ENCODE results near the gene ORAI2. TPM values are rescaled to one million over a fixed set of nuclear protein-coding genes. Genes with fewer than 3 reads are reported as not detected.
"Not testable (repeated sequence)": the region's sequence is repeated elsewhere in the genome, so short reads cannot be mapped to it uniquely, and the experiment has no call there.

The ORAI2 gene
- polyA plus RNA-seq, 1 experiment: 41.6 TPM

DNA sequence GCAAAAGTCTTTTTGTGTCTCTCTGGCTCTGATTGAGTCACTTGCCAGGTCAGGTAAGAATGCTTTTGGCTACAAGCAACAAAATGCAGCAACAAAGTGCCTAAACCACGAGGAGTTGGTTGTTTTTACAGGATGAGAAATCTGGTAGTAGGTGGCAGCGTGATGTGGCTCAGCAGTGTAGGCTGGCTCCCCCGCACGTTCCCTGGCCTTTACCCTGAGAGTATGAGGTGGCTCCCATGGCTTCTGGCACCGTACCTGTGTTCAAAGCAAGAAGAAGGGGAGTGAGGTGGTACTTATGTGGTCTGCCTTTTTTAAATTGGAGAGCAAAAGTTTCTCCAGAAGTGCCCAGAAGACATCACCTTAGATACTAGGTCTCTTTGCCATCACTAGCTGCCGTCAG is 25.5 kb upstream of the ORAI2 start:
- CTCF ChIA-PET: no interaction called here

DNA sequence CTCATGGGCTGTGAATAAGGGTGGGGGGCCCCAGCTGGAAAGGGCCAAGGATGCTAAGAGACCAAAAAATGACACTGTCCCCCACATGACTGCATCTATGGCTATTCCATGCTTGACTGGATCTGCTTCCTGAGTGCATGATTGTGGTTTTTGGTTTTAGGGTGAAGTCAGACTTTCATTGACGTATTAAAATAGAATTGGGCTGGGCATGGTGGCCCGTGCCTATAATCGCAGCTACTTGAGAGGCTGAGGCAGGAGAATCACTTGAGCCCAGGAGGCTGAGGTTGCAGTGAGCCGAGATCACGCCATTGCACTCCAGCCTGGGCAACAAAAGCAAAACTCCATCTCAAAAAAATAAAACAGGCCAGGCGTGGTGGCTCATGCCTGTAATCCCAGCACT is 24.8 kb upstream of the ORAI2 start:
- H3K36me3 ChIP-seq (ENCODE audit: control insufficient read depth, insufficient read depth, low read length): peaks cover 34% of the 10 kb centered on the region
- H3K4me3 ChIP-seq (ENCODE audit: low read depth, low read length); POLR2A ChIA-PET; DNase-seq (ENCODE audit: low read depth); H3K27me3 ChIP-seq (ENCODE audit: control insufficient read depth, insufficient read depth, low read length); CTCF ChIA-PET: not testable (repeated sequence)

More for the DNA sequence above, 25.5 kb upstream of the ORAI2 start:
- POLR2A ChIA-PET: no interaction called here
- DNase-seq (ENCODE audit: low read depth): no peak
- Histone ChIP-seq H3K36me3 (ENCODE audit: control insufficient read depth, insufficient read depth, low read length) (peaks cover 34% of the 10 kb centered on the region), H3K27me3 (ENCODE audit: control insufficient read depth, insufficient read depth, low read length) (no peaks in the 10 kb centered on the region), H3K4me3 (ENCODE audit: low read depth, low read length) (no peak overlapping the region)
- TF ChIP-seq, protein P1, sequence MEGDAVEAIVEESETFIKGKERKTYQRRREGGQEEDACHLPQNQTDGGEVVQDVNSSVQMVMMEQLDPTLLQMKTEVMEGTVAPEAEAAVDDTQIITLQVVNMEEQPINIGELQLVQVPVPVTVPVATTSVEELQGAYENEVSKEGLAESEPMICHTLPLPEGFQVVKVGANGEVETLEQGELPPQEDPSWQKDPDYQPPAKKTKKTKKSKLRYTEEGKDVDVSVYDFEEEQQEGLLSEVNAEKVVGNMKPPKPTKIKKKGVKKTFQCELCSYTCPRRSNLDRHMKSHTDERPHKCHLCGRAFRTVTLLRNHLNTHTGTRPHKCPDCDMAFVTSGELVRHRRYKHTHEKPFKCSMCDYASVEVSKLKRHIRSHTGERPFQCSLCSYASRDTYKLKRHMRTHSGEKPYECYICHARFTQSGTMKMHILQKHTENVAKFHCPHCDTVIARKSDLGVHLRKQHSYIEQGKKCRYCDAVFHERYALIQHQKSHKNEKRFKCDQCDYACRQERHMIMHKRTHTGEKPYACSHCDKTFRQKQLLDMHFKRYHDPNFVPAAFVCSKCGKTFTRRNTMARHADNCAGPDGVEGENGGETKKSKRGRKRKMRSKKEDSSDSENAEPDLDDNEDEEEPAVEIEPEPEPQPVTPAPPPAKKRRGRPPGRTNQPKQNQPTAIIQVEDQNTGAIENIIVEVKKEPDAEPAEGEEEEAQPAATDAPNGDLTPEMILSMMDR (IDR thresholded peaks at IDR 0.05; ENCODE audit: insufficient read depth, low read depth, low read length): no peak

DNA sequence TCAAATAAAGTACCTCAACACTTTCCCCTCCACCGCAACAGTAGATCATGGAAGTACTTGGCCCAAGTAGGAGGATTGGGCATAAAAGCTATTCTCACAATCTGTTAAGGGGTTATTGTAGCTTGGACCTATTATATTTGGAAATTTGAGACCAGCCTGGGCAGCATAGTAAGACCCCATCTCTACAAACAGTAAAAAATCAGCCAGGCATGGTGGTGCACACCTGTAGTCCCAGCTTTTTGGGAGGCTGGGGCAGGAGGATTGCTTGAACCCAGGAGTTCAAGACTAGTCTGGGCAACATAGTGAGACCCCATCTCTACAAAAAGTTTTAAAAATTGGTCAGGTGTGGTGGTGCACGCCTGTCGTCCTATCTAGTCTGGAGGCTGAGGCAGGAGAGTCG is 24.0 kb upstream of the ORAI2 start:
- TF ChIP-seq, protein P1 (IDR thresholded peaks at IDR 0.05; ENCODE audit: insufficient read depth, low read depth, low read length): no peak
- peaks cover 30% of the 10 kb centered on the region for H3K36me3 ChIP-seq (ENCODE audit: control insufficient read depth, insufficient read depth, low read length)
- ChIA-PET CTCF (interaction anchor here (0.6 kb wide), 1 partner anchor 128 kb away, joined by 3 read pairs; no protein-coding TSS in a partner anchor), POLR2A (no interaction called here)
- H3K4me3 ChIP-seq (ENCODE audit: low read depth, low read length): no peak overlapping the region
- no peaks in the 10 kb centered on the region for H3K27me3 ChIP-seq (ENCODE audit: control insufficient read depth, insufficient read depth, low read length)
- DNase-seq (ENCODE audit: low read depth): no peak

DNA sequence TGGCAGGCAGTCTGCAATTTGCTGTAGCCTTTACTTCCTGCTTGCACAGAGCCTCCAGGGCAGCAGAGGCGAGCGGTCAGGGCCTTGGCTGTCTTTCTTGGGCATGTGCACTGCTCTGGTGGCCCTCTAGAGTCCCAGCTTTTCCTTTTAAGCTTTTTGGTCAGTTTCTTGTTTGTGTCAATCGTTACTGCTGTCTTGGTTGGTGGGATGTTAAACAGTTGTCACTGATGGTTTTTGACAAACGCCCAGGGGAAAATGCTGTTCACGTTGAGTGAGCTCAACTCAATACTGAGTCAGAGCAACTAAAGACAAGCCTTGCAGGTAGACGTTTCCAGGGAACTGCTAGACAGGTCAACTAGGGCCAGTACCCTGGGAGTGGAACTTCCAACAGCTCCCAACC is 23.3 kb upstream of the ORAI2 start:
- no peak for DNase-seq (ENCODE audit: low read depth)
- H3K27me3 ChIP-seq (ENCODE audit: control insufficient read depth, insufficient read depth, low read length): no peaks in the 10 kb centered on the region
- CTCF ChIA-PET: no interaction called here
- H3K4me3 ChIP-seq (ENCODE audit: low read depth, low read length): no peak overlapping the region
- TF ChIP-seq, protein P1 (IDR thresholded peaks at IDR 0.05; ENCODE audit: insufficient read depth, low read depth, low read length): no peak
- POLR2A ChIA-PET: no interaction called here
- H3K36me3 ChIP-seq (ENCODE audit: control insufficient read depth, insufficient read depth, low read length): peaks cover 27% of the 10 kb centered on the region

DNA sequence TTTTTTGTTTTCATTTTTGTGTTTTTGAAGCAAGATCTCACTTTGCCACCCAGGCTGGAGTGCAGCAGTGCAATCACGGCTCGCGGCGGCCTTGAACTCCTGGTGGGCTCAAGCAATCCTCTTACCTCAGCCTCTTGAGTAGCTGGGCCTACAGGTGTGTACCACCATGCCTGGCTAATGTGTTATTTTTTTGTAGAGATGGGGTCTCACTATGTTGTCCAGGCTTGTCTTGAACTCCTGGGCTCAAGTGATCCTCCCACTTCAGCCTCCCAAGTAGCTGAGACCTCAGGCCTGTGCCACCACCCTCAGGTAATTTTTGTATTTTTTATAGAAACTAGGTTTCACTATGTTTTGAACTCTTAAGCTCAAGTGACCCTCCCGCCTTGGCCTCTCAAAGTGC is 22.5 kb upstream of the ORAI2 start:
- H3K4me3 ChIP-seq (ENCODE audit: low read depth, low read length): no peak overlapping the region
- POLR2A ChIA-PET: no interaction called here
- H3K36me3 ChIP-seq (ENCODE audit: control insufficient read depth, insufficient read depth, low read length): peaks cover 26% of the 10 kb centered on the region
- no peaks in the 10 kb centered on the region for H3K27me3 ChIP-seq (ENCODE audit: control insufficient read depth, insufficient read depth, low read length)
- CTCF ChIA-PET: no interaction called here
- TF ChIP-seq, protein P1 (IDR thresholded peaks at IDR 0.05; ENCODE audit: insufficient read depth, low read depth, low read length): no peak
- DNase-seq (ENCODE audit: low read depth): no peak

DNA sequence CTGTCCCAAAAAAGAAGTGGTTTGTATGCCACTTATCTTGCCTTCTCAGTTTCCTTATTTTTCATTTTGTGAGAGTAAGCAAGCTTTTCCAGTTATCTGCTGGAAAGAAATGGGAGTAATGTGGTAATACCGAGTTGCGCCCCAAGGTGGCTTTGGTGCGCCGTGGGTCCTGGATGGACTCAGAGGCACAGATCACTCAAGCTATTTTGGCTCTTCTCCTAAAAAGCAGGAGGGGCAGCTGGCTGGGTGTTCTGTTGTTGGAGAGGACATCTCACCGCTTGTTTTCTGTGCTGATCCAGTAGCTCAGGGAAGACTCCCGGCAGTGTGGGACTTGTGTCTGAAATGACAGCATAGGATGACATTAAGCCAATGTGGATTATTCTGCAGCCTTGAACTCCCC is 20.8 kb upstream of the ORAI2 start:
- H3K27me3 ChIP-seq (ENCODE audit: control insufficient read depth, insufficient read depth, low read length): no peaks in the 10 kb centered on the region
- CTCF ChIA-PET: interaction anchor here (1.0 kb wide), 1 partner anchor 8 kb away, joined by 3 read pairs; no protein-coding TSS in a partner anchor
- TF ChIP-seq, protein P1 (IDR thresholded peaks at IDR 0.05; ENCODE audit: insufficient read depth, low read depth, low read length): peak; percentile 42; the same call in 1 of the 2 replicates
- POLR2A ChIA-PET: no interaction called here
- H3K36me3 ChIP-seq (ENCODE audit: control insufficient read depth, insufficient read depth, low read length): peaks cover 23% of the 10 kb centered on the region
- no peak overlapping the region for H3K4me3 ChIP-seq (ENCODE audit: low read depth, low read length)
- DNase-seq (ENCODE audit: low read depth): no peak

Measured in BJ (cell line).